Endothelial cell of umbilical vein (primary cell): ENCODE data around the gene MPPE1. TPM values are rescaled to one million over a fixed set of nuclear protein-coding genes. Genes with fewer than 3 reads are reported as not detected.

Experiments used
- BruUV-seq: library from RNA; stranded (reverse); fragments of 400-500 nt; replicated peaks from 2 replicates; lab custom pipeline; 2021; lab: Mats Ljungman, UMichigan
- CTCF ChIA-PET: fragments of 300-600, 350-600 bp; sonication (Branson Sonifier 250); formaldehyde crosslinking; loops from one replicate; lab custom pipeline; 2021; ENCODE audit warnings: antibody characterized with exemption, inconsistent platforms; lab: Charles Lee
- POLR2A ChIA-PET: fragments of 300-600, 350-600 bp; sonication (Branson Sonifier 250); formaldehyde crosslinking; loops from one replicate; lab custom pipeline; 2021; ENCODE audit warnings: antibody characterized with exemption, inconsistent platforms; lab: Charles Lee
- DNase-seq: peaks from one replicate; pipeline ENCODE4 v3.0.0-alpha.2; 2011; ENCODE audit warnings: low read depth, low spot score
- FAIRE-seq: peaks from 2 replicates; lab custom pipeline; 2011; peaks lifted over from hg19 to GRCh38; lab: Jason Lieb, UNC
- H2AFZ ChIP-seq: 2 replicates; pipeline ENCODE4 v1.6.0; 2012; ENCODE audit warnings: low read depth, low read length, control low read depth, inconsistent platforms
- H3K27ac ChIP-seq: 2 replicates; pipeline ENCODE4 v1.5.1; 2011; ENCODE audit warnings: low read depth, mild to moderate bottlenecking, control low read depth, low read length, moderate library complexity; ENCODE audit not compliant: insufficient read depth
- H3K27me3 ChIP-seq, 2 experiments: 2 replicates each; pipeline versions ENCODE4 v1.6.0 to v1.6.1; 2011; ENCODE audit warnings: low read length in 2 of 2, mixed read lengths in 1 of 2; ENCODE audit not compliant: control insufficient read depth in 2 of 2, insufficient read depth in 2 of 2
- H3K36me3 ChIP-seq, 2 experiments: 2 replicates in 1 of 2; 3 replicates in 1 of 2; pipeline ENCODE4 v1.5.1; 2011; ENCODE audit warnings: low read length in 2 of 2, mild to moderate bottlenecking in 1 of 2, moderate library complexity in 1 of 2; ENCODE audit not compliant: control insufficient read depth in 2 of 2, insufficient read depth in 2 of 2; ENCODE audit errors: extremely low read depth in 1 of 2
- H3K4me1 ChIP-seq: 3 replicates; pipeline ENCODE4 v1.5.1; 2011; ENCODE audit warnings: mild to moderate bottlenecking, low read length; ENCODE audit not compliant: control insufficient read depth, insufficient read depth; ENCODE audit errors: extremely low read depth
- H3K4me2 ChIP-seq: 2 replicates; pipeline ENCODE4 v1.6.1; 2011; ENCODE audit warnings: low read length, control low read depth, mixed read lengths; ENCODE audit not compliant: insufficient read depth
- H3K4me3 ChIP-seq, 3 experiments: fragments of 200-600 bp in 1 of 3; sonication (generic), shearing (Covaris generic) in 1 of 3; replicated peaks in 1 of 3; 2 replicates each; pipeline ENCODE4 v1.5.1; 2011 to 2016; ENCODE audit warnings: control low read depth in 3 of 3, low read length in 3 of 3, mild to moderate bottlenecking in 2 of 3, inconsistent platforms in 1 of 3, low read depth in 1 of 3, moderate library complexity in 1 of 3; ENCODE audit not compliant: insufficient read depth in 1 of 3
- H3K79me2 ChIP-seq: 2 replicates; pipeline ENCODE4 v1.6.0; 2012; ENCODE audit warnings: low read length, inconsistent platforms; ENCODE audit not compliant: control insufficient read depth, insufficient read depth
- H3K9ac ChIP-seq: replicated peaks from 2 replicates; pipeline ENCODE3; 2011; ENCODE audit warnings: low read length, control low read depth; ENCODE audit not compliant: insufficient read depth; ENCODE audit errors: extremely low read depth
- H3K9me1 ChIP-seq: replicated peaks from 3 replicates; pipeline ENCODE4 v1.6.0; 2011; ENCODE audit warnings: mild to moderate bottlenecking, low read length; ENCODE audit not compliant: control insufficient read depth, insufficient read depth; ENCODE audit errors: extremely low read depth
- H3K9me3 ChIP-seq: replicated peaks from 2 replicates; pipeline ENCODE4 v1.5.1; 2012; ENCODE audit warnings: low read length, inconsistent platforms; ENCODE audit not compliant: control insufficient read depth, insufficient read depth
- H4K20me1 ChIP-seq: replicated peaks from 2 replicates; pipeline ENCODE3; 2011; ENCODE audit warnings: mild to moderate bottlenecking, low read length; ENCODE audit not compliant: control insufficient read depth, insufficient read depth; ENCODE audit errors: extremely low read depth
- EZH2 ChIP-seq: IDR thresholded peaks from 2 replicates; pipeline ENCODE4 v1.6.1; 2012; ENCODE audit warnings: borderline replicate concordance, low read depth, mild to moderate bottlenecking, moderate library complexity, low read length, inconsistent platforms; ENCODE audit not compliant: severe bottlenecking
- FOS ChIP-seq: IDR thresholded peaks from 2 replicates; pipeline ENCODE4 v1.6.1; 2011; ENCODE audit warnings: mild to moderate bottlenecking, low read length, moderate library complexity, borderline replicate concordance; ENCODE audit not compliant: insufficient read depth
- GATA2 ChIP-seq: IDR thresholded peaks from 2 replicates; pipeline ENCODE4 v1.7.0; 2011; ENCODE audit warnings: low read depth, mild to moderate bottlenecking, moderate library complexity, mixed read lengths, low read length; ENCODE audit not compliant: insufficient read length, insufficient read depth
- JUN ChIP-seq: IDR thresholded peaks from 2 replicates; pipeline ENCODE4 v1.6.1; 2011; ENCODE audit warnings: borderline replicate concordance, low read depth; ENCODE audit not compliant: insufficient read length, insufficient read depth
- MAX ChIP-seq: IDR thresholded peaks from 2 replicates; pipeline ENCODE4 v1.6.1; 2011; ENCODE audit not compliant: insufficient read depth, insufficient read length
- MYC ChIP-seq: IDR thresholded peaks from one replicate; pipeline ENCODE4 v1.6.1; 2011; ENCODE audit warnings: mild to moderate bottlenecking, low read depth, low read length
- POLR2A ChIP-seq: IDR thresholded peaks from 2 replicates; pipeline ENCODE4 v1.6.1; 2012; ENCODE audit warnings: low read depth, mild to moderate bottlenecking, control low read depth, low read length
- POLR2AphosphoS5 ChIP-seq: IDR thresholded peaks from 2 replicates; pipeline ENCODE4 v1.6.1; 2012; ENCODE audit warnings: low read depth, mild to moderate bottlenecking, control low read depth, low read length, moderate library complexity; ENCODE audit not compliant: insufficient read depth
- dilution Hi-C: fragments of 300-500 bp; cut with MboI; formaldehyde crosslinking; loops from one replicate; pipeline ENCODE4 v1.15.0; 2019; ENCODE audit warnings: low sequenced_read_pairs; ENCODE audit not compliant: extremely low pct_ligation_motif_present
- intact Hi-C: fragments of 100-400 bp; cut with micrococcal nuclease; formaldehyde crosslinking; loops from one replicate; pipeline ENCODE4 v1.10.0; 2022
- polyA plus RNA-seq, 4 experiments: library from polyadenylated mRNA; depleted of rRNA in 3 of 4; stranded (reverse) in 3 of 4; unstranded in 1 of 4; fragments of >200 nt; gene quantifications; 2 replicates each; pipeline versions ENCODE4 v1.2.1 to v1.2.3, GENCODE V29; 2011 to 2012; ENCODE audit warnings: missing spikeins in 1 of 4
- total RNA-seq: library from RNA; stranded (reverse); gene quantifications from 2 replicates; pipeline ENCODE4 v1.2.3, GENCODE V29; 2021
- TF ChIP-seq, protein P1 (sequence below), 2 donors: IDR thresholded peaks; 1 replicate in 1 of 2; 2 replicates in 1 of 2; pipeline ENCODE4 v1.5.1; 2011; ENCODE audit warnings: low read length in 2 of 2, mild to moderate bottlenecking in 2 of 2, moderate library complexity in 2 of 2, control low read depth in 1 of 2, inconsistent platforms in 1 of 2, low read depth in 1 of 2; ENCODE audit not compliant: insufficient read depth in 1 of 2; ENCODE audit errors: extremely low read depth in 1 of 2

MPPE1 gene
- total and polyA plus RNA-seq, 2 donors (not counting 3 experiments of a cell fraction or from before 2014, with no cell fraction given): 13.4 to 30.6 TPM

GRCh38 chr18:11866329-11866728 lies 41.8 kb downstream of the MPPE1 start:
- DNase-seq (no peak), FAIRE-seq (no peak)
- no peaks in the 10 kb centered on the region for H3K9me3 ChIP-seq
- dilution Hi-C loops (no loop called here), intact Hi-C loops (no loop called here)
- TF ChIP-seq GATA2: no peak
- no peak for TF ChIP-seq EZH2
- no peak for TF ChIP-seq MYC
- no peak for TF ChIP-seq JUN
- TF ChIP-seq POLR2AphosphoS5: no peak
- TF ChIP-seq, protein P1, sequence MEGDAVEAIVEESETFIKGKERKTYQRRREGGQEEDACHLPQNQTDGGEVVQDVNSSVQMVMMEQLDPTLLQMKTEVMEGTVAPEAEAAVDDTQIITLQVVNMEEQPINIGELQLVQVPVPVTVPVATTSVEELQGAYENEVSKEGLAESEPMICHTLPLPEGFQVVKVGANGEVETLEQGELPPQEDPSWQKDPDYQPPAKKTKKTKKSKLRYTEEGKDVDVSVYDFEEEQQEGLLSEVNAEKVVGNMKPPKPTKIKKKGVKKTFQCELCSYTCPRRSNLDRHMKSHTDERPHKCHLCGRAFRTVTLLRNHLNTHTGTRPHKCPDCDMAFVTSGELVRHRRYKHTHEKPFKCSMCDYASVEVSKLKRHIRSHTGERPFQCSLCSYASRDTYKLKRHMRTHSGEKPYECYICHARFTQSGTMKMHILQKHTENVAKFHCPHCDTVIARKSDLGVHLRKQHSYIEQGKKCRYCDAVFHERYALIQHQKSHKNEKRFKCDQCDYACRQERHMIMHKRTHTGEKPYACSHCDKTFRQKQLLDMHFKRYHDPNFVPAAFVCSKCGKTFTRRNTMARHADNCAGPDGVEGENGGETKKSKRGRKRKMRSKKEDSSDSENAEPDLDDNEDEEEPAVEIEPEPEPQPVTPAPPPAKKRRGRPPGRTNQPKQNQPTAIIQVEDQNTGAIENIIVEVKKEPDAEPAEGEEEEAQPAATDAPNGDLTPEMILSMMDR (IDR thresholded peaks at IDR 0.05; ENCODE audit: extremely low read depth in 1 of 2, insufficient read depth in 1 of 2, low read depth in 1 of 2, low read length in 2 of 2): no peak
- TF ChIP-seq FOS: no peak
- no peak for TF ChIP-seq POLR2A
- no peak for TF ChIP-seq MAX
- no peak overlapping the region for H3K4me2 ChIP-seq
- H3K9ac ChIP-seq: no peak overlapping the region
- no peaks in the 10 kb centered on the region for H3K79me2 ChIP-seq
- H3K4me1 ChIP-seq: no peaks in the 10 kb centered on the region
- no peaks in the 10 kb centered on the region for H3K27me3 ChIP-seq
- no peaks in the 10 kb centered on the region for H3K9me1 ChIP-seq
- H3K27ac ChIP-seq: no peak overlapping the region
- H3K4me3 ChIP-seq: no peak overlapping the region
- H3K36me3 ChIP-seq: no peaks in the 10 kb centered on the region
- POLR2A ChIA-PET: no interaction called here
- no peaks in the 10 kb centered on the region for H4K20me1 ChIP-seq
- no peak overlapping the region for H2AFZ ChIP-seq
- CTCF ChIA-PET: interaction anchor here (0.6 kb wide), 1 partner anchor 133 kb away, joined by 3 read pairs; no protein-coding TSS in a partner anchor
- BruUV-seq: no TSS peak
